Nephron progenitor cell (in vitro differentiated cells): Measurements from ENCODE around the gene MLYCD.
"Not testable (repeated sequence)": the region's sequence is repeated elsewhere in the genome, so short reads cannot be mapped to it uniquely, and the experiment has no call there.

Source experiments
- DNase-seq: peaks from one replicate; pipeline ENCODE4 v3.0.0; 2021
- H3K27ac Mint-ChIP-seq: 2 replicates; pipeline ENCODE4 v1.8.0; 2021; ENCODE audit warnings: mild to moderate bottlenecking, moderate library complexity, mixed read lengths
- H3K27me3 Mint-ChIP-seq: 2 replicates; pipeline ENCODE4 v1.8.0; 2021; ENCODE audit warnings: mild to moderate bottlenecking, low read depth, mixed read lengths; ENCODE audit not compliant: poor library complexity
- H3K36me3 Mint-ChIP-seq: 2 replicates; pipeline ENCODE4 v1.8.0; 2021; ENCODE audit warnings: low read depth, mixed read lengths
- H3K4me1 Mint-ChIP-seq: 2 replicates; pipeline ENCODE4 v1.8.0; 2021; ENCODE audit warnings: mixed read lengths
- H3K4me3 Mint-ChIP-seq: 2 replicates; pipeline ENCODE4 v1.8.0; 2021; ENCODE audit warnings: mild to moderate bottlenecking, moderate library complexity, mixed read lengths
- H3K9me3 Mint-ChIP-seq: 2 replicates; pipeline ENCODE4 v1.8.0; 2021; ENCODE audit warnings: mild to moderate bottlenecking, moderate library complexity, mixed read lengths
- CTCF ChIP-seq: fragments of 200-600 bp; sonication (generic); IDR thresholded peaks from 2 replicates; pipeline ENCODE4 v1.5.0; 2021; ENCODE audit warnings: antibody characterized with exemption

Gene MLYCD

GRCh38 chr16:83946154-83946780 is 47.4 kb downstream of the MLYCD start:
- no peaks in the 10 kb centered on the region for H3K9me3 Mint-ChIP-seq
- H3K27ac Mint-ChIP-seq, result no peak overlapping the region
- no peaks in the 10 kb centered on the region for H3K36me3 Mint-ChIP-seq
- TF ChIP-seq CTCF, result no peak
- H3K27me3 Mint-ChIP-seq, result peaks cover 14% of the 10 kb centered on the region
- DNase-seq, result no peak
- no peak overlapping the region for H3K4me3 Mint-ChIP-seq
- peaks cover 17% of the 10 kb centered on the region for H3K4me1 Mint-ChIP-seq

GRCh38 chr16:83946781-83947566 is 48.1 kb downstream of the MLYCD start:
- Mint-ChIP-seq H3K4me3 (no peak overlapping the region), H3K9me3 (no peaks in the 10 kb centered on the region), H3K27me3 (peaks cover 12% of the 10 kb centered on the region), H3K27ac (no peak overlapping the region), H3K36me3 (no peaks in the 10 kb centered on the region), H3K4me1 (peaks cover 17% of the 10 kb centered on the region)
- TF ChIP-seq CTCF, result no peak
- no peak for DNase-seq

- Mint-ChIP-seq H3K4me3 (no peak overlapping the region), H3K9me3 (no peaks in the 10 kb centered on the region), H3K27ac (no peak overlapping the region), H3K27me3 (peaks cover 14% of the 10 kb centered on the region), H3K36me3 (no peaks in the 10 kb centered on the region), H3K4me1 (peaks cover 15% of the 10 kb centered on the region)
- TF ChIP-seq CTCF, result no peak
- no peak for DNase-seq
Measured at GRCh38 chr16:83947642-83948234, 48.8 kb downstream of the MLYCD start.

GRCh38 chr16:83948914-83949723 is 50.2 kb downstream of the MLYCD start:
- H3K27ac Mint-ChIP-seq, result no peak overlapping the region
- no peak overlapping the region for H3K4me3 Mint-ChIP-seq
- H3K9me3 Mint-ChIP-seq, result no peaks in the 10 kb centered on the region
- TF ChIP-seq CTCF, result no peak
- DNase-seq, result no peak
- H3K27me3 Mint-ChIP-seq, result peaks cover 13% of the 10 kb centered on the region
- no peaks in the 10 kb centered on the region for H3K36me3 Mint-ChIP-seq
- H3K4me1 Mint-ChIP-seq, result peaks cover 12% of the 10 kb centered on the region

- H3K9me3 Mint-ChIP-seq, result no peaks in the 10 kb centered on the region
- DNase-seq, result no peak
- TF ChIP-seq CTCF, result no peak
- no peak overlapping the region for H3K4me3 Mint-ChIP-seq
- H3K36me3 Mint-ChIP-seq, result no peaks in the 10 kb centered on the region
- peaks cover 18% of the 10 kb centered on the region for H3K4me1 Mint-ChIP-seq
- peaks cover 18% of the 10 kb centered on the region for H3K27me3 Mint-ChIP-seq
- H3K27ac Mint-ChIP-seq, result no peak overlapping the region
Measured at GRCh38 chr16:83949724-83950001, 50.7 kb downstream of the MLYCD start.

- not testable (repeated sequence) for H3K36me3 Mint-ChIP-seq, H3K4me3 Mint-ChIP-seq, H3K27ac Mint-ChIP-seq, DNase-seq, H3K9me3 Mint-ChIP-seq
- H3K4me1 Mint-ChIP-seq, result peaks cover 18% of the 10 kb centered on the region
- H3K27me3 Mint-ChIP-seq, result peaks cover 21% of the 10 kb centered on the region
Measured at GRCh38 chr16:83950862-83951399, 52.0 kb downstream of the MLYCD start.
